Fibroblast of villous mesenchyme (primary cell): Measurements from ENCODE around the gene EYS. TPM values are rescaled to one million over a fixed set of nuclear protein-coding genes. Genes with fewer than 3 reads are reported as not detected.
A peak's percentile ranks its signal among the peaks of the same experiment; 100 is the strongest.

ENCODE experiments used
- DNase-seq: peaks from one replicate; pipeline ENCODE4 v3.0.0-alpha.2; 2010; ENCODE audit warnings: low read depth
- H3K4me3 ChIP-seq: 2 replicates; pipeline ENCODE4 v1.5.1; 2011; ENCODE audit warnings: low read depth, mild to moderate bottlenecking, low read length
- total RNA-seq: library from RNA; depleted of rRNA; stranded (reverse); fragments of >200 nt; gene quantifications from 2 replicates; pipeline ENCODE4 v1.2.3, GENCODE V29; 2012
- TF ChIP-seq, protein P1 (sequence below): IDR thresholded peaks from 2 replicates; pipeline ENCODE4 v1.5.1; 2012; ENCODE audit warnings: low read depth, mild to moderate bottlenecking, low read length; ENCODE audit not compliant: insufficient read depth

Gene EYS
- total RNA-seq, 1 donor, result under 0.01 TPM

GRCh38 chr6:63813566-63814120, 1893.4 kb downstream of the EYS start:
- TF ChIP-seq, protein P1, sequence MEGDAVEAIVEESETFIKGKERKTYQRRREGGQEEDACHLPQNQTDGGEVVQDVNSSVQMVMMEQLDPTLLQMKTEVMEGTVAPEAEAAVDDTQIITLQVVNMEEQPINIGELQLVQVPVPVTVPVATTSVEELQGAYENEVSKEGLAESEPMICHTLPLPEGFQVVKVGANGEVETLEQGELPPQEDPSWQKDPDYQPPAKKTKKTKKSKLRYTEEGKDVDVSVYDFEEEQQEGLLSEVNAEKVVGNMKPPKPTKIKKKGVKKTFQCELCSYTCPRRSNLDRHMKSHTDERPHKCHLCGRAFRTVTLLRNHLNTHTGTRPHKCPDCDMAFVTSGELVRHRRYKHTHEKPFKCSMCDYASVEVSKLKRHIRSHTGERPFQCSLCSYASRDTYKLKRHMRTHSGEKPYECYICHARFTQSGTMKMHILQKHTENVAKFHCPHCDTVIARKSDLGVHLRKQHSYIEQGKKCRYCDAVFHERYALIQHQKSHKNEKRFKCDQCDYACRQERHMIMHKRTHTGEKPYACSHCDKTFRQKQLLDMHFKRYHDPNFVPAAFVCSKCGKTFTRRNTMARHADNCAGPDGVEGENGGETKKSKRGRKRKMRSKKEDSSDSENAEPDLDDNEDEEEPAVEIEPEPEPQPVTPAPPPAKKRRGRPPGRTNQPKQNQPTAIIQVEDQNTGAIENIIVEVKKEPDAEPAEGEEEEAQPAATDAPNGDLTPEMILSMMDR, result peak; percentile 41
- DNase-seq, result peak; percentile 31
- H3K4me3 ChIP-seq, result no peak overlapping the region

DNA sequence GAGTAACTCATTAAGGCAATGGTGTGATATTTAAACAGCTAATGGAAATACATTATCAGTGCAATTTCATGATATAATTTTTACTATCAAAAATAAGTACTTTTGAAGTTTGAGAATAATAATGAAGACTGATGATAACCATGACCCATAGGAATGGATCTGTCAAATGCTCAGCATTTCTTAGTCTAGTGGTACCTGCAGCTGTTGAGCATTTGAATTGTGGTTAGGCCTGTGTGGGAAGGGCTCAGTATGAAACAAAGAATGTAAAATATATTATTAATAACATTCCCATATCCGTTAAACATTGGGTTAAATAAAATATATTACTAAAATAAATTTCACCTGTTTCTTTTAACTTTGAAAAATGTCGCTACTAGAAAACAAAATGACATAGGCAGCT, 1898.5 kb downstream of the EYS start:
- H3K4me3 ChIP-seq, result no peak overlapping the region
- TF ChIP-seq, protein P1, result no peak
- DNase-seq, result no peak

GRCh38 chr6:63807056-63807455, 1900.0 kb downstream of the EYS start:
- peak overlapping the region; percentile 32 for H3K4me3 ChIP-seq
- peak; percentile 92 for DNase-seq
- TF ChIP-seq, protein P1, result no peak

GRCh38 chr6:63806573-63806913, 1900.5 kb downstream of the EYS start:
- DNase-seq, result no peak
- peak overlapping the region; percentile 32 for H3K4me3 ChIP-seq
- TF ChIP-seq, protein P1, result no peak

- TF ChIP-seq, protein P1, result no peak
- DNase-seq, result peak; percentile 97
- peak overlapping the region; percentile 51 for H3K4me3 ChIP-seq
Observed at GRCh38 chr6:63805808-63806572, 1901.0 kb downstream of the EYS start.

DNA sequence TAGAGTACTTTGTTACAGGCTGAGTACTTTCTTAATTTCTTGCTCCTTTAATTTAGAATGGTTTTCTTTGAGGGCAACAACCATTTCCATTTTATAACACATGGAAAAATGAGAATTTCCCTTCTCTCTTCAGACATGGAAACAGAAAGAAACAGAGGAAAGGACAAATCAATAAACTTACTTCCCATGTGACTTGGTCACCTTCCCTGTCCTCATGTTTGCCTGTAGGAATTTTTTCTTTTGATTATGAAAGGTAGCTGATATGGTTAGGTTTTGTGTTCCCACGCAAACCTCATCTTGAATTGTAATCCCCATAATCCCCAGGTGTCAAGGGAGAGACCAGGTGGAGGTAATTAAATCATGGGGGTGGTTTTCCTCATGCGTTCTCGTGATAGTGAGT, 1901.7 kb downstream of the EYS start:
- DNase-seq, result no peak
- TF ChIP-seq, protein P1, result no peak
- peak overlapping the region; percentile 51 for H3K4me3 ChIP-seq
